ENCODE measurements around the gene OLFM1.

OLFM1 gene

GRCh38 chr9:135077497-135078200 lies 9.8 kb upstream of the OLFM1 start:
- DNase-seq, result no peak

- no peak for DNase-seq
Observed at GRCh38 chr9:135078361-135078821, 9.1 kb upstream of the OLFM1 start.

GRCh38 chr9:135079018-135079417 lies 8.4 kb upstream of the OLFM1 start:
- no peak for DNase-seq

- DNase-seq, result no peak
Observed at GRCh38 chr9:135079676-135080075, 7.8 kb upstream of the OLFM1 start.

GRCh38 chr9:135080286-135081263 lies 6.9 kb upstream of the OLFM1 start:
- DNase-seq, result no peak

GRCh38 chr9:135081264-135081660 lies 6.2 kb upstream of the OLFM1 start:
- no peak for DNase-seq

GRCh38 chr9:135081731-135082130 lies 5.7 kb upstream of the OLFM1 start:
- no peak for DNase-seq

- DNase-seq, result no peak
Observed at GRCh38 chr9:135082536-135082935, 4.9 kb upstream of the OLFM1 start.

- DNase-seq, result no peak
Observed at GRCh38 chr9:135083241-135083810, 4.1 kb upstream of the OLFM1 start.

GRCh38 chr9:135083831-135084230 lies 3.6 kb upstream of the OLFM1 start:
- no peak for DNase-seq

GRCh38 chr9:135084262-135084661 lies 3.2 kb upstream of the OLFM1 start:
- no peak for DNase-seq

GRCh38 chr9:135084881-135085760 lies 2.3 kb upstream of the OLFM1 start:
- DNase-seq, result no peak

- peak; percentile 60 for DNase-seq
Observed at GRCh38 chr9:135085830-135086546, 1.5 kb upstream of the OLFM1 start.

GRCh38 chr9:135086597-135087488 lies 625 bp upstream of the OLFM1 start:
- DNase-seq, result no peak

- DNase-seq, result no peak
Observed at GRCh38 chr9:135087899-135088347, 455 bp downstream of the OLFM1 start.

- DNase-seq, result no peak
Observed at GRCh38 chr9:135088348-135088978, 995 bp downstream of the OLFM1 start.

GRCh38 chr9:135088979-135089847 lies 1.7 kb downstream of the OLFM1 start:
- no peak for DNase-seq

- DNase-seq, result no peak
Observed at GRCh38 chr9:135090081-135090480, 2.6 kb downstream of the OLFM1 start.

GRCh38 chr9:135090547-135090946 lies 3.1 kb downstream of the OLFM1 start:
- no peak for DNase-seq
